HCT116 (cell line): ENCODE results near the gene RXFP2. TPM values are rescaled to one million over a fixed set of nuclear protein-coding genes. Genes with fewer than 3 reads are reported as not detected.

Source experiments
- ATAC-seq: fragments of 200-7000 bp; cut with Tn5 transposase; 2 replicates; pipeline ENCODE4 v1.9.1; 2020; ENCODE audit warnings: mild to moderate bottlenecking, moderate library complexity
- BruUV-seq: library from RNA; stranded (reverse); fragments of 400-500 nt; replicated peaks from 2 replicates; lab custom pipeline; 2021; lab: Mats Ljungman, UMichigan
- CTCF ChIA-PET: fragments of 300-600 bp; sonication (Branson Sonifier 250); formaldehyde crosslinking; loops from one replicate; lab custom pipeline; 2021; ENCODE audit warnings: antibody characterized with exemption; lab: Charles Lee
- POLR2A ChIA-PET: fragments of 300-600, 350-600 bp; sonication (Branson Sonifier 250); formaldehyde crosslinking; loops from one replicate; lab custom pipeline; 2021; ENCODE audit warnings: antibody characterized with exemption; lab: Charles Lee
- RAD21 ChIA-PET, 2 experiments: fragments of 300-600 bp; sonication (Branson Sonifier 250); formaldehyde crosslinking; loops; one replicate each; lab custom pipeline; 2023; ENCODE audit warnings: low total read pairs in 2 of 2; ENCODE audit not compliant: uncharacterized antibody in 2 of 2, unreplicated experiment in 2 of 2, low non-redundant PET in 1 of 2; lab: Charles Lee
- DNase-seq: peaks from one replicate; pipeline ENCODE4 v3.0.0-alpha.2; 2010; ENCODE audit warnings: low read depth, low spot score
- H2AFZ ChIP-seq: fragments of 200-600 bp; shearing (Covaris generic), sonication (generic); 2 replicates; pipeline ENCODE4 v1.6.1; 2017; ENCODE audit warnings: low read depth, mixed run types, mixed read lengths, antibody characterized with exemption, low read length; ENCODE audit not compliant: poor library complexity, severe bottlenecking
- H3K27ac ChIP-seq: 2 replicates; pipeline ENCODE4 v1.5.1; 2012; ENCODE audit warnings: low read depth, low read length
- H3K27me3 ChIP-seq: fragments of 200-600 bp; sonication (generic); 2 replicates; pipeline ENCODE4 v1.6.1; 2016; ENCODE audit warnings: mixed run types, low read length, mixed read lengths; ENCODE audit not compliant: insufficient read depth
- H3K36me3 ChIP-seq, 2 experiments: fragments of 200-500 bp in 1 of 2; fragments of 200-600 bp in 1 of 2; sonication (Bioruptor generic) in 1 of 2; sonication (generic) in 1 of 2; 2 replicates each; pipeline versions ENCODE4 v1.5.1 to v1.6.1; 2014 to 2016; ENCODE audit warnings: low read length in 2 of 2, inconsistent platforms in 1 of 2, mixed read lengths in 1 of 2, mixed run types in 1 of 2; ENCODE audit not compliant: insufficient read depth in 2 of 2, control insufficient read depth in 1 of 2
- H3K4me1 ChIP-seq, 2 experiments: fragments of 200-600 bp in 1 of 2; sonication (generic) in 1 of 2; 2 replicates each; pipeline versions ENCODE4 v1.5.1 to v1.6.1; 2012 to 2017; ENCODE audit warnings: low read length in 2 of 2, inconsistent platforms in 1 of 2, mild to moderate bottlenecking in 1 of 2, mixed read lengths in 1 of 2, mixed run types in 1 of 2, moderate library complexity in 1 of 2; ENCODE audit not compliant: insufficient read depth in 2 of 2, control insufficient read depth in 1 of 2
- H3K4me2 ChIP-seq: fragments of 200-600 bp; sonication (generic); 2 replicates; pipeline ENCODE4 v1.6.1; 2017; ENCODE audit warnings: mixed run types, low read length, mixed read lengths
- H3K4me3 ChIP-seq, 2 experiments: fragments of 200-600 bp in 1 of 2; sonication (generic) in 1 of 2; replicated peaks in 1 of 2; 2 replicates each; pipeline ENCODE4 v1.5.1; 2011 to 2016; ENCODE audit warnings: low read length in 2 of 2, control low read depth in 1 of 2, low read depth in 1 of 2, mild to moderate bottlenecking in 1 of 2, mixed read lengths in 1 of 2, mixed run types in 1 of 2
- H3K79me2 ChIP-seq: fragments of 200-600 bp; sonication (generic); 2 replicates; pipeline ENCODE4 v1.6.1; 2017; ENCODE audit warnings: mild to moderate bottlenecking, mixed run types, low read length, moderate library complexity, mixed read lengths; ENCODE audit not compliant: insufficient read depth
- H3K9ac ChIP-seq: fragments of 200-600 bp; sonication (generic); 2 replicates; pipeline ENCODE4 v1.6.1; 2016; ENCODE audit warnings: low read length, mixed read lengths
- H3K9me2 ChIP-seq: fragments of 200-600 bp; sonication (generic), shearing (Covaris generic); 2 replicates; pipeline ENCODE4 v1.6.1; 2017; ENCODE audit warnings: mixed run types, mild to moderate bottlenecking, moderate library complexity; ENCODE audit not compliant: insufficient read depth
- H3K9me3 ChIP-seq, 2 experiments: fragments of 200-500 bp in 1 of 2; fragments of 200-600 bp in 1 of 2; sonication (Bioruptor generic) in 1 of 2; sonication (generic) in 1 of 2; 2 replicates each; pipeline ENCODE4 v1.6.1; 2014 to 2017; ENCODE audit warnings: low read length in 2 of 2, mixed read lengths in 2 of 2, inconsistent platforms in 1 of 2, low read depth in 1 of 2, mild to moderate bottlenecking in 1 of 2, mixed run types in 1 of 2, moderate library complexity in 1 of 2; ENCODE audit not compliant: control insufficient read depth in 1 of 2, insufficient read depth in 1 of 2
- H4K20me1 ChIP-seq: fragments of 200-600 bp; sonication (generic), shearing (Covaris generic); 2 replicates; pipeline ENCODE4 v1.6.1; 2017; ENCODE audit warnings: mixed run types, mild to moderate bottlenecking, moderate library complexity; ENCODE audit not compliant: insufficient read depth
- CBX3 ChIP-seq: IDR thresholded peaks from 2 replicates; pipeline ENCODE4 v1.6.1; 2012; ENCODE audit warnings: low read depth
- JUND ChIP-seq: IDR thresholded peaks from 2 replicates; pipeline ENCODE4 v1.6.1; 2012
- POLR2AphosphoS5 ChIP-seq: IDR thresholded peaks from 2 replicates; pipeline ENCODE4 v1.6.1; 2011; ENCODE audit warnings: mild to moderate bottlenecking, low read depth, low read length, moderate library complexity
- RAD21 ChIP-seq: IDR thresholded peaks from 2 replicates; pipeline ENCODE4 v1.6.1; 2012; ENCODE audit warnings: low read depth, mild to moderate bottlenecking
- SRF ChIP-seq: IDR thresholded peaks from 2 replicates; pipeline ENCODE4 v1.6.1; 2012; ENCODE audit warnings: low read depth
- YY1 ChIP-seq: IDR thresholded peaks from 2 replicates; pipeline ENCODE4 v1.6.1; 2011; ENCODE audit warnings: low read length, low read depth, moderate library complexity, mild to moderate bottlenecking; ENCODE audit not compliant: insufficient replicate concordance; ENCODE audit errors: extremely low read depth
- ZBTB33 ChIP-seq: IDR thresholded peaks from 2 replicates; pipeline ENCODE4 v1.6.1; 2011; ENCODE audit warnings: mild to moderate bottlenecking, low read length, moderate library complexity; ENCODE audit not compliant: insufficient replicate concordance; ENCODE audit errors: extremely low read depth
- intact Hi-C: fragments of 100-400 bp; cut with micrococcal nuclease; formaldehyde crosslinking; loops from 2 replicates; pipeline ENCODE4 v1.10.0; 2022
- total RNA-seq: library from RNA; stranded (reverse); gene quantifications from one replicate; pipeline ENCODE4 v1.2.1, GENCODE V29; 2021; ENCODE audit not compliant: unreplicated experiment

Gene RXFP2
- total RNA-seq, 1 experiment from 2014 or later: not detected

GRCh38 chr13:31850041-31850555 is 110.8 kb downstream of the RXFP2 start:
- Histone ChIP-seq H3K9ac (no peak overlapping the region), H3K4me3 (no peak overlapping the region), H3K4me1 (peaks cover 8 to 9% of the 10 kb centered on the region in 2 experiments), H4K20me1 (no peaks in the 10 kb centered on the region), H3K9me3 (no peaks in the 10 kb centered on the region), H2AFZ (no peak overlapping the region), H3K27me3 (peaks cover 37% of the 10 kb centered on the region), H3K36me3 (no peaks in the 10 kb centered on the region), H3K27ac (no peak overlapping the region), H3K79me2 (no peaks in the 10 kb centered on the region), H3K9me2 (no peaks in the 10 kb centered on the region), H3K4me2 (no peak overlapping the region)
- BruUV-seq: no TSS peak
- DNase-seq: no peak
- intact Hi-C loops: no loop called here
- POLR2A ChIA-PET: no interaction called here
- TF ChIP-seq ZBTB33 (no peak), CBX3 (no peak), SRF (no peak), POLR2AphosphoS5 (no peak), YY1 (no peak)
- ATAC-seq: no peak
- CTCF ChIA-PET: no interaction called here
- RAD21 ChIA-PET: no interaction called here

GRCh38 chr13:31851216-31851615 is 111.9 kb downstream of the RXFP2 start:
- no peak overlapping the region for H2AFZ ChIP-seq
- no peak overlapping the region for H3K4me3 ChIP-seq
- no peaks in the 10 kb centered on the region for H3K79me2 ChIP-seq
- CTCF ChIA-PET: no interaction called here
- RAD21 ChIA-PET: no interaction called here
- H3K9ac ChIP-seq: no peak overlapping the region
- H3K27ac ChIP-seq: no peak overlapping the region
- intact Hi-C loops: no loop called here
- POLR2A ChIA-PET: no interaction called here
- H4K20me1 ChIP-seq: no peaks in the 10 kb centered on the region
- TF ChIP-seq RAD21 (no peak), SRF (no peak), POLR2AphosphoS5 (no peak), JUND (no peak), YY1 (no peak)
- H3K27me3 ChIP-seq: peaks cover 40% of the 10 kb centered on the region
- H3K4me1 ChIP-seq: peaks cover 4 to 5% of the 10 kb centered on the region in 2 experiments
- ATAC-seq: no peak
- no peak for DNase-seq
- no TSS peak for BruUV-seq
- H3K9me3 ChIP-seq: no peaks in the 10 kb centered on the region
- H3K9me2 ChIP-seq: no peaks in the 10 kb centered on the region
- no peaks in the 10 kb centered on the region for H3K36me3 ChIP-seq
- no peak overlapping the region for H3K4me2 ChIP-seq
